ENCODE data around the gene RGP1. TPM values are rescaled to one million over a fixed set of nuclear protein-coding genes. Genes with fewer than 3 reads are reported as not detected.
A peak's percentile ranks its signal among the peaks of the same experiment; 100 is the strongest.

The RGP1 gene
- total RNA-seq, 1 experiment from 2014 or later = 13.8 TPM

DNA sequence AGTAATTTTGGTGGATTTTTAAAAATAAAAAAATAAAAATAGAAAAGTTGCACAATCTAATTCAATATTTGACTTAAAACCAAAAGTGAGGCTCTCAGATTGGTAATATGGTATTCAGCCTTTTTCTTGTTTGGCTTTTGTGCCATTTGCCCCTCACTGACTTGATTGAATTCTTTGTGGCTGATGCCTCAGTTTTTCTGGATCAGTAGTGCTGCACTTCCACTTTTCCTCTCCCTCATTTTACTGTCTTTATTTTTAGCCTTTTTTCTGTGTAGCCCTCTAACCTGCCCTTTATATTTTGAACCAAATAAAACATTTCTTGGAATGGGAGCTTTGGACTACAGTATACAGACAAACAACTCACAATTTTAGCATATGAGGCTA lies 8.8 kb downstream of the RGP1 start:
- peak overlapping the region; percentile 71 for H3K4me3 ChIP-seq (ENCODE audit: low read length)
- POLR2A ChIA-PET (ENCODE audit: unreplicated experiment) = no interaction called here

DNA sequence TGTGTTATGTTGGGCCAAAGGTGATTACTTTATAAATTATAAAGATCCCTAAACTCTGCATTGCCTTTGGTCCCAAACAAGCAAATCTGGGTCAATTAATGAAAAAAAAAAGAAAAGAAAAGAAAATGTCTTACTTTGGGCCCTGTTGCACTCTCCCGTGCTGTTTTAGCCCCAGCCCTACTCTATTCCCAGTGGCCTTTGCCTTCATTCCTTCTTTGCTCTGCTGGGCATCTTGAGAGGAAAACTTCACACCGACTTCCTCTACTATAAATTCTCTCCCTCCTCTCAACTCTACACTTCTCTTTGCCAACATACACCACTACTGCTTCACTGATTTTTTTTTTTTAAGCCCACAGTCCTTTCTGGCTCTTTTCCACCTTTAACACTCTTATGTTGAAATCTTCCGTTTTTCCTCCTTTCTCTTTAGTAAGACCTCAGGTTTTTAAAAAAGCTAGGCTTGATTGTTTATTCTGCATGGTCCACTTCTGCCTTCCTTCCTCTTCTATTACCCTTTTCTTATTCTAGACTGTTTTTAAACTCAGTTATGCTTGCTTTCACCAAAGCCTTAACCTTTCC lies 9.5 kb downstream of the RGP1 start:
- Histone ChIP-seq H3K27ac (ENCODE audit: low read length) (no peak overlapping the region), H4K20me1 (ENCODE audit: low read length) (no peaks in the 10 kb centered on the region), H2AFZ (ENCODE audit: low read length) (no peak overlapping the region), H3K27me3 (ENCODE audit: low read length) (no peaks in the 10 kb centered on the region), H3K4me2 (ENCODE audit: low read length) (peak overlapping the region; percentile 90), H3K4me3 (ENCODE audit: low read length) (no peak overlapping the region; the same call in 1 of the 2 replicates), H3K79me2 (ENCODE audit: low read length) (peaks cover 20% of the 10 kb centered on the region), H3F3A (ENCODE audit: low read length, unreplicated experiment) (no peaks in the 10 kb centered on the region), H3K4me1 (ENCODE audit: insufficient read depth, low read length) (peaks cover 30% of the 10 kb centered on the region), H3K9ac (ENCODE audit: low read length) (no peak overlapping the region), H3K9me2 (replicated peaks; ENCODE audit: low read length) (no peaks in the 10 kb centered on the region), H3K36me3 (ENCODE audit: low read depth, low read length) (no peaks in the 10 kb centered on the region), H3K9me3 (ENCODE audit: low read length) (no peaks in the 10 kb centered on the region)
- no peak for ATAC-seq
- POLR2A ChIA-PET (ENCODE audit: unreplicated experiment) = no interaction called here
- BruUV-seq (replicated peaks) = no TSS peak
- no peak for TF ChIP-seq EZH2 (IDR thresholded peaks at IDR 0.05; ENCODE audit: low read length, unreplicated experiment)
- TF ChIP-seq EZH2phosphoT487 (IDR thresholded peaks at IDR 0.05; ENCODE audit: borderline replicate concordance, low read length) = no peak
- TF ChIP-seq CTCF (conservative IDR thresholded peaks at IDR 0.05; ENCODE audit: low read depth, low read length) = no peak
- CTCF ChIA-PET = no interaction called here
- intact Hi-C loops (cut with micrococcal nuclease) = no loop called here
- DNase-seq = no peak

More for the DNA sequence above, 8.8 kb downstream of the RGP1 start:
- H4K20me1 ChIP-seq (ENCODE audit: low read length) = no peaks in the 10 kb centered on the region
- H3K4me1 ChIP-seq (ENCODE audit: insufficient read depth, low read length) = peaks cover 30% of the 10 kb centered on the region
- DNase-seq (no peak), ATAC-seq (no peak)
- no peaks in the 10 kb centered on the region for H3K9me2 ChIP-seq (replicated peaks; ENCODE audit: low read length)
- no peak for TF ChIP-seq EZH2 (IDR thresholded peaks at IDR 0.05; ENCODE audit: low read length, unreplicated experiment)
- TF ChIP-seq EZH2phosphoT487 (IDR thresholded peaks at IDR 0.05; ENCODE audit: borderline replicate concordance, low read length) = no peak
- no peak for TF ChIP-seq CTCF (conservative IDR thresholded peaks at IDR 0.05; ENCODE audit: low read depth, low read length)
- H3K9ac ChIP-seq (ENCODE audit: low read length) = peak overlapping the region; percentile 76
- H3K79me2 ChIP-seq (ENCODE audit: low read length) = peaks cover 20% of the 10 kb centered on the region
- no peaks in the 10 kb centered on the region for H3F3A ChIP-seq (ENCODE audit: low read length, unreplicated experiment)
- H3K9me3 ChIP-seq (ENCODE audit: low read length) = no peaks in the 10 kb centered on the region
- no peaks in the 10 kb centered on the region for H3K36me3 ChIP-seq (ENCODE audit: low read depth, low read length)
- H2AFZ ChIP-seq (ENCODE audit: low read length) = no peak overlapping the region
- H3K27ac ChIP-seq (ENCODE audit: low read length) = peak overlapping the region; percentile 79
- H3K4me2 ChIP-seq (ENCODE audit: low read length) = peak overlapping the region; percentile 90
- no peaks in the 10 kb centered on the region for H3K27me3 ChIP-seq (ENCODE audit: low read length)
- intact Hi-C loops (cut with micrococcal nuclease) = loop anchor here (1.0 kb wide), 1 partner anchor 13 kb away; no protein-coding TSS in a partner anchor
- BruUV-seq (replicated peaks) = TSS peak; percentile 45
- CTCF ChIA-PET = no interaction called here

GRCh38 chr9:35759795-35760194 lies 10.7 kb downstream of the RGP1 start:
- ATAC-seq (no peak), DNase-seq (no peak)
- H3K27me3 ChIP-seq (ENCODE audit: low read length) = no peaks in the 10 kb centered on the region
- no TSS peak for BruUV-seq (replicated peaks)
- TF ChIP-seq CTCF (conservative IDR thresholded peaks at IDR 0.05; ENCODE audit: low read depth, low read length) (no peak), EZH2phosphoT487 (IDR thresholded peaks at IDR 0.05; ENCODE audit: borderline replicate concordance, low read length) (no peak), EZH2 (IDR thresholded peaks at IDR 0.05; ENCODE audit: low read length, unreplicated experiment) (no peak)
- H3K27ac ChIP-seq (ENCODE audit: low read length) = no peak overlapping the region
- no peaks in the 10 kb centered on the region for H4K20me1 ChIP-seq (ENCODE audit: low read length)
- no peaks in the 10 kb centered on the region for H3F3A ChIP-seq (ENCODE audit: low read length, unreplicated experiment)
- no peaks in the 10 kb centered on the region for H3K9me3 ChIP-seq (ENCODE audit: low read length)
- intact Hi-C loops (cut with micrococcal nuclease) = no loop called here
- H3K4me1 ChIP-seq (ENCODE audit: insufficient read depth, low read length) = peaks cover 26% of the 10 kb centered on the region
- CTCF ChIA-PET = no interaction called here
- H2AFZ ChIP-seq (ENCODE audit: low read length) = no peak overlapping the region
- H3K9me2 ChIP-seq (replicated peaks; ENCODE audit: low read length) = no peaks in the 10 kb centered on the region
- no peak overlapping the region for H3K4me2 ChIP-seq (ENCODE audit: low read length)
- H3K4me3 ChIP-seq (ENCODE audit: low read length) = no peak overlapping the region
- no peak overlapping the region for H3K9ac ChIP-seq (ENCODE audit: low read length)
- no peaks in the 10 kb centered on the region for H3K36me3 ChIP-seq (ENCODE audit: low read depth, low read length)
- peaks cover 20% of the 10 kb centered on the region for H3K79me2 ChIP-seq (ENCODE audit: low read length)
- POLR2A ChIA-PET (ENCODE audit: unreplicated experiment) = interaction anchor here (0.6 to 0.7 kb wide), 2 partner anchors 29 to 96 kb away, joined by 4 to 14 read pairs; no protein-coding TSS in a partner anchor

All from PC-3 (cell line).